Measurements from ENCODE around the gene CCDC174. TPM values are rescaled to one million over a fixed set of nuclear protein-coding genes. Genes with fewer than 3 reads are reported as not detected.
"Not testable (repeated sequence)": the region's sequence is repeated elsewhere in the genome, so short reads cannot be mapped to it uniquely, and the experiment has no call there.

The CCDC174 gene
- total RNA-seq = 10 to 100 TPM; 12.0 to 13.0 TPM
- long read RNA-seq, partial matches to known transcripts = 1 of 4 reads
- long read RNA-seq, other reads (novel, unspliced or antisense) = 1 of 4 reads

DNA sequence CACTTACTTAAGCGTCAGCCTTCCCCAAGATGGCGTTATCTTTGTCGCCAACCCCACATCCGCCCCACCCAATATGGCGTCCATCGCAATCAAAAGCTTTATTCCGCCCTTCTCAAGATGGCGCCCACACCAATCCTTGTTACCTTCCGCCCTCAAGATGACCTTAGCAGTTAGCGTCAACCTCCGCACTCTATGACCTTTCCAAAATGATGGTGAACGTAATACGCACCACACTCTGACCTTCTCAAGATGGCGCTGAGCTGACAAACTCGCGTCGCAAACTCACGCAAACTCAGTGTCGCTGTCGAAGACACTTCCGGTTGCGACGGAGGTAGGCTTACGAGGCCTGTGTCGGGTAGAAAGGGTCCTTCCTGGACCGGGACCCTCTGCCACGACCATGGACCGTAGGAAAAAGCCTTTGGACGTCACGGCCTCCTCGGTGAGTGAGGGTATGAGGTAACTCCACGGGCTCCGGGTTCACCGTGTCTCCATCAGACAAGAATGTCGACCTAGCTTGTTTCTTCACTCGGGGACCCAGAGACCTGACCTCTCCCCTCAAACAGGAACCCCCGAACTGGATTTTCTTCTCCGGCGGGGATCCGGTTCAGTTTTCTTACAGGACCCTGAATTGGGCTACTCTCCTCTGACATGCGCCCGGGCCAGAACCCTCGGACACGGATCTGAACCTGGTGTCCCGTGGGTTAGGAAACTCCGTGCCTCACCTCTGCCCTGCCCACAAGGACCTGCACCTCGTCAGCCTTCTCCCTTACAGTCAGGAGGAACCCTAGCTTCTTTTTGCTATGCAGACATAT is at the start of gene CCDC174:
Gene CCDC174 (plus strand): TSS at position 323 of the 812 bp plus-strand sequence. CDS start 75 bp downstream, at position 398.
- intact Hi-C loops (cut with DNase I) = loop anchor here in 1 of 2 donors (10.0 kb wide), 1 partner anchor 443 kb away; the partner anchor contains the start of gene RBSN
- ATAC-seq = peak; percentile 98 to 99
- DNase-seq = peak; percentile 93

DNA sequence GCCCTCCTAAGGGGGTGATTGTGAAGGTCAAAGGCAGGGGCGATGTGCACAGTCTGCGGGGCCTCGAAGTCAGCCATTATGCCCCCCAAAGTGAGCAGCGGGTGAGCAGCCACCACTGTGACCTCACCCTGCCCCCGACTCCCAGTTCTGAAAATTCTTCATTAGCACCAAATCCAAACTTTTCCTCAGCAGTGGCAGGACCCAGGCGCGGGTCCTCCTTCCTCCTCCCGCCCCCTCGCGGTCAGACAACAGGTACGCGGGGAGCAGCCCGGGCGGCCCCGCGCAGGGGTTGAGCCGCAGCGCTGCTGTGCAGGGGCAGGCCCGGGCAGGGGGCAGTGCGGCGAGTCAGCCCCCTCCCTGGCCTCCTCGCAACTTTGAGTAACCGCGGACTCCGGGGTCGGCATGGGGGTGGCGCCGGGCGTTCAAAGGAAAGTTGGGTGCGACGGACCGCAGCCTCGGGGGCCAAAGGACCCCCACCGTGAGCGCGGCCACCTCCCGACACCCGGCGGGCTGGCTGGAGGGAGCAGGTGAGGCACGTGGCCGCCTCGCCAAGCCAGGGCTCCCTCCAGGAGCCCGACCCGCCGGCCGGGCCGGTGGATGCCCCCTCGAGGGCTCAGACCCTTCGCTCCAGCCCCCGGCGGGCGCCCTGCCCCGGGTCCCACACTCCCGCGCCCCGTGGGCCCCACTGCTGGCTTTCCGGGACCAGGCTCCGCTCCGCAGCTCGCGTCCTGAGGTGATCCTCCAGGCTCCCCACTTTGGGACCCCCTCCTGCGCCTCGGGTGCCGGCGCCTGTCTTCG is 49.4 kb upstream of the CCDC174 start:
- DNase-seq = no peak
- intact Hi-C loops (cut with DNase I) = no loop called here
- peak in 1 of 2 donors; percentile 20 for ATAC-seq

DNA sequence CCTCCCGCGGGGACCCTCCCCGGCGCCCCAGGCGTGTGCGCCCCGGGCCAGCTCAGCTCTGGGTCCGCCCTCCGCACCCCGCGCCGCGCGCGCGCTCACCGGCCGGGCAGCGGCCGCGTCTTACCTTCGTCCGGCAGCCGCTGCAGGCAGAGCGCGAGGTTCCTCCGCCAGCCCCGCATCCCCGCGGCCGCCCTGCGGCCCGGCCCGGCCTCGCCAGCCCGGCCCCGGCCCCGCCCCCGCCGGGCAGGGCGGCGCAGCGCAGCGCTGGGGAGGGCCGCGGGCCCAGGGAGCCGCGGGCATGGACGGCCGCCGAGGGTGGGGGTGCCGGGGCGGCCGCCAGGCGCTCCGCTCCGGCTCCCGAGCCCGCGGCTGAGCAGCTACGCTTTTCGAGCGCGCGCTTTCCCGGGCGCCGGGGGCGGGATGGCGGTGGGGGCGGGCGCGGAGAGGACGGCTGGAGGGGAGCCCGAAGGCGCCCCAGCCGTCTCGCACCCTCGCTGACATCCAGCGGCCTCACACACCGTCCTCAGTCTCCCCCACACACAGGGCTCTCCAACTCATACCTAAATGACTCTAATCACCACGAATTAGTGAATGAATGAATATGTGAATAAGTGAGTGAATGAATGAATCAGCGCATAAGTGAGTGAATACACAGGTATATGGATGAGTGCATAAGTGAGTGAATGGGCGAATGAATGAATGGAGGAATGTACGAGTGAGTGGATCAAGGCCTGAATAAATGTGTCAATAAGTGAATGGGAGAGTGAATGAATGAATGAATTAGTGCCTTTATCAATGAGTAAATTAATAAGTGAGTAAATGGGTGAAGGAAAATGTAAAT is 48.5 kb upstream of the CCDC174 start:
- peak; percentile 28 to 69 for ATAC-seq
- no peak for DNase-seq
- intact Hi-C loops (cut with DNase I) = no loop called here

- intact Hi-C loops (cut with DNase I) = no loop called here
- DNase-seq (no peak), ATAC-seq (peak in 1 of 2 donors; percentile 68)
Measured at GRCh38 chr3:14605067-14605466, 46.5 kb upstream of the CCDC174 start.

DNA sequence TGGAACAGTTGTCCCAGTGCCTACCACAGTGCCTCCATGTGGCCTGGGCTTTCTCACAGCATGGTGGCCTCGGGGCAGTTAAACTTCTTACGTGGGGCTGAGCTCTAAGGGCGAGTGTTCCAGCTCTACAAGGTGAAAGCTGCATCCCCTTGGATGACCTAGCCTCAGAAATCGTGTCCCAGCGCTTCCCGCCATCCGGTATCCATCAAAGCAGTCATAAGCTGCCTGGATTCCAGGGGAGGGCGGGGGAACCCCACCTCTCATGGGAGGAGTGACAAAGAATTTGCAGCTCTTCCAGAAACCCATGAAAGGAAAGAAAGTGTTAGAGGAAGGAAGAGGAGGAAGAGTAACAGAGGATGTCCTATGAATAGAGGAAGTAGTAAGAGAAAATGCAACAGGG is 45.8 kb upstream of the CCDC174 start:
- no peak for ATAC-seq
- intact Hi-C loops (cut with DNase I) = no loop called here
- no peak for DNase-seq

DNA sequence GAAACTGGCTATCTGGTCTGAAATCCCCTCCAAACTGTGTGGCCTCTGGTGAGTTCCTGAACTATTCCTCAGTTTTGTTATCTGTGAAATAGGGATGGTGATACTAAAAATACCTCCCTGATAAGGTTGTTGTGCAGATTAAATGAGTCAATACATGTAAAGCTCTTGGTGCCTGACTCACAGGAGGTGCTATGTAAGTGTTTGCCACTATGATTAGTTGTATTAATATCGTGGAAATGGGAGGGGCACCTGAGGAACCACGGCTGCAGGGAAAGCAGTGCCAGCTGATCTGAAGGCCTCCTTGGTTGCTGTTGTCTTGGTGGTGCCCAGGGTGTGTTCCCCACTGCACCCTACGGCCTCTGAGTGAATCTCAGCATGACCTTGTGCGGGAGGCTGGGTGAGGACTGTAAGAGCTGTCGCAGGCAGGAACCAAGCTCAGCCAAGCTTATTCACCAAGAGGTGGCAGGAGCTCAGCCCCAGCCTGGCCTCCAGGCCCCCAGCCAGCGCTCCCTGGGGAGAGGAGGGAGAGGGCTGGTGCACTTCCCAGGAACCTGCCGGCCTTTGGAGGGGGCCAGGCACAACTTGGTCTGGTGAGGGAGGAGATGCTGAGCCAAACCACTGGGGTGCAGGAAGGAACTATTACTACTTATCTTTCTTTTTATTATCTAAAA is 44.8 kb upstream of the CCDC174 start:
- intact Hi-C loops (cut with DNase I) = no loop called here
- peak; percentile 44 to 66 for ATAC-seq
- no peak for DNase-seq

- intact Hi-C loops (cut with DNase I) = no loop called here
- DNase-seq = no peak
- ATAC-seq = no peak
Measured at GRCh38 chr3:14608298-14608697, 43.3 kb upstream of the CCDC174 start.

GRCh38 chr3:14609058-14609457 is 42.5 kb upstream of the CCDC174 start:
- ATAC-seq; intact Hi-C loops (cut with DNase I); DNase-seq: not testable (repeated sequence)

DNA sequence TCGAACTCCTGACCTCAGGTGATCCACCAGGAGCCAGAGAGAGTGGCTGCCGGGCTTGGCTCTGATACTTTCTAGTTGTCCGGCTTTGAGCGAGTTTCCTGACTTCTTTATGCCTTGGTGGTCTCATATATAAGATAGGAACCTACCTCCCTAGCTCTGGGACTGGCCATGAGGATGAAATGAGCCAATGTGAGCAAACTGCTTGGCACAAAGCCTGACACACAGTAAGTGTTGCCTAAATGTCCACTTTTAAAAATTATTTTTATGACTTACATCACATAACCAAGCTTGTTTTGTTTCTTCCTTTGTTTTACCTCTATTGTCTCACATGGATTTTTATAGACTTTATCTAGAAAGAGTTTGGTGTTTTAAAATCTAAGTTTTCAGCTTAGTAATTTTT is 42.1 kb upstream of the CCDC174 start:
- intact Hi-C loops (cut with DNase I) = no loop called here
- no peak for ATAC-seq
- no peak for DNase-seq

DNA sequence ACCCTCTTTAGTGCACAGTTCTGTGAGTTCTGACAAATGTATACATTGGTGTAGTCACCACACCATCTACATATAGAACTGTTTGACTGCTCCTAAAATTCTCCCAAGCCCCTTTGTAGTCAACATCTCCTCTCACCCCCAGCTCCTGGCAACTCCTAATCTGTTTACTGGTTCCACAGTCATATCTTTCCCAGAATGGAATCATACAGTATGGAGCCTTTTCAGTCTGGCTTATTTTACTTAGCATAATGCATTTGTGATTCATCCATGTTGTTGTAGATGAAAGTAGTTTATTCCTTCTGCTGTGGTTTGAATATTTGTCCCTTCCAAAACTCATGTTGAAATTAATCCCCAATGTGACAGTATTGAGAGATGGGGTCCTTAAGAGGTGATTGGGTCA is 41.6 kb upstream of the CCDC174 start:
- ATAC-seq (no peak), DNase-seq (no peak)
- intact Hi-C loops (cut with DNase I) = no loop called here

DNA sequence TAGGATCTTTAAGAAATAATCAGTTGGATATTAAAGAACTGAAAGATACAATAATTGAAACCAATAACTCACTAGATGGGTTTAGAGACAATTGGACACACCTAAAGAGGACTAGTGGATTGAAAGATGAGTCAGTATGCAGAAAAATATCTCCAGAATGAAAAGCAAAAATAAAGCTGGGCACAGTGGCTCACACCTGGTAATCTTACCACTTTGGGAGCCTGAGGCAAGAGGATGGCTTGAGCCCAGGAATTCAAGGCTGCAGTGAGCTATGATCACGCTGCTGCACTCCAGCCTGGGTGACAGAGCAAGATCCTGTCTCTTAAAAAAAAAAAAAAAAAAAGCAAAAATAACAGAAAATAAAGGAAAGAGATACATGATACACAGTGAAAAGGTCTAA is 37.4 kb upstream of the CCDC174 start:
- intact Hi-C loops (cut with DNase I) = no loop called here
- DNase-seq = no peak
- ATAC-seq = no peak

GRCh38 chr3:14614862-14615261 is 36.7 kb upstream of the CCDC174 start:
- no peak for DNase-seq

DNA sequence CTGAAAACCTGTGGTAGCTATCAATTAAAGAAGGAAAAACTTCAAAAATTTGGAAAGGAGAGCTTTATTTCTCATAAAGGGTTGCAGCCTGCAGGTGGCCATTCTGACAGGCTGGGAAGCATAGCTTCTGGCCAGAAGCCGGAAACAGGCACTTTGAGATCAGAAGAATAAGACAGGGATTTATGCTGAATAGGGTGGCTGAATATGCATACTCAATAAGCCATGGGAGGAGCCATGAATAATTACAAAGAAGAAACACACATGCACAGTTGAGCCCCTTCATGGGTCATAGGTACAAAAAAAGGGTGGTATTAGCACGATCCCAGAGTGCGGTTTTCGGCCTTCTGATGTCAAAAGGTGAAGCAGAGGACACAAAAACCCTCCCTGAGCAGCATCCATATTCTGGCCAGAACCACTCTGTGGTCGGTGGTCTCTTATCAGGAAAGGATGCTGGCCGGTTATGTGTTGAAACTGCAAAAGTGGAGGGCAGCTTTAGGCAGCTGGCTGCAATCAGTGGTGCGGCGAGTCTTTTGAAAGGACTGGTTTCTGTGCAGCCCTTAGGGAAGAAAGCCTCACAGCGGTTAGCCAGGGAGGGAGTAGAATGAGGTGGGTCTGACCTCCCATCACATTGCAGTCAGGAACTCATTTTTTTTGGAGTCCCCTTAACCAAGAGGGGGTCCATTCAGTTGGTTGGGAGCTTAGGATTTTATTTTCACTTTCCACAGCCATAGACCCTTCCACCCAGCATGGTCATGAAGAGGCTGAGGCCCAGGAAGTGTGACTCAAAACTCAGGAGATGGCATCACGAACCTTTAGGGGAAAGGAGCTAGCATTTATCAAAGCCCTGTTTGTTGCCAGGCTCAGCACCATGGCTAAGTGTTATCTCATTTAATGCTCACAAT is 34.7 kb upstream of the CCDC174 start:
- DNase-seq (no peak), ATAC-seq (no peak)
- intact Hi-C loops (cut with DNase I) = no loop called here

More at GRCh38 chr3:14614862-14615261, 36.7 kb upstream of the CCDC174 start:
- ATAC-seq = no peak
- intact Hi-C loops (cut with DNase I) = no loop called here

DNA sequence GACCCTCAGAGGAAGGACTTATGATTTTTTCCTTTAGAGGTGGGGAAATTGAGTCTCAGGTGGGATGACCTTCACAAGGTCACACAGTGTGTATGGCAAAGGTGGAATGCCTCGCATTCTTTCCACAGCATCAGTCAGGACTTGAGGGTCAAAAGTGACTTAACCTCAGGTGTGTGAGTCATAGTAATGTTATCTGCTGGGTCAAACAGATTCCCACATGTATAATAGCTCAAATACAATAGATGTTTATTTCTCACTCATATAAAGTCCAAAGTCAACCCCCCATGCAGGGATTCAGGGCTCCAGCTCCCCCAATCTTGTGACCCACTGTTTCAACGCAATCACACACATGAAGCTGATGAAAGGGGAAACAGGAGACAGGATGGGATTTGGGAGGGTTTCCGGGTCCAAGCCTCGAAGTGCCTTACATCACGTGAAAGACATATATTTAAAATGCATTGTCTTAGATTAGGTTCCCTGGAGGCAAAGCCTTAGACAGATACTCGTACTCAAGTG is 34.0 kb upstream of the CCDC174 start:
- no peak for DNase-seq
- ATAC-seq = no peak
- intact Hi-C loops (cut with DNase I) = no loop called here

DNA sequence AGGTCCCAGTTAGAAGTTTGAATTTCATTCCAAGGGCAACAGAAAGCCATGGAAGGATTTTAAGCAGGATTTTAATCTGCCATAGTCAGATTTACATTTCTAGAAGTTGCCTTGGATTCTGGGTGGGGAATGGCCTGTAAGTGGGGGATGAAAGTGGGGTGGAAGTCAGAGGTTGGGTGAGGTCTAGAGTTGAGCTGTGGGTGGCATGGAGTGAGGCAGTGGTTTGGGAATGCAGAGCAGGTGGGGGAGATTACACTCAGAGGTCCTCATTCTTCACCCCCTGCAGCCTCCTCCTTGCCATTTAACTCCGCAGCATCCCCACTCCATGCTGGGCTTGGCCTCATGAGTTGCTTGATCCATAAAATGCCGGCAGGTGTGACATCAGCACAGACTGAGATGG is 32.0 kb upstream of the CCDC174 start:
- intact Hi-C loops (cut with DNase I) = loop anchor here in 1 of 2 donors (10.0 kb wide), 1 partner anchor 105 kb away; no protein-coding TSS in a partner anchor
- ATAC-seq (no peak), DNase-seq (no peak)

- intact Hi-C loops (cut with DNase I) = loop anchor here in 1 of 2 donors (10.0 kb wide), 1 partner anchor 106 kb away; no protein-coding TSS in a partner anchor
- no peak for ATAC-seq
- DNase-seq = no peak
Measured at GRCh38 chr3:14620512-14620911, 31.1 kb upstream of the CCDC174 start.

DNA sequence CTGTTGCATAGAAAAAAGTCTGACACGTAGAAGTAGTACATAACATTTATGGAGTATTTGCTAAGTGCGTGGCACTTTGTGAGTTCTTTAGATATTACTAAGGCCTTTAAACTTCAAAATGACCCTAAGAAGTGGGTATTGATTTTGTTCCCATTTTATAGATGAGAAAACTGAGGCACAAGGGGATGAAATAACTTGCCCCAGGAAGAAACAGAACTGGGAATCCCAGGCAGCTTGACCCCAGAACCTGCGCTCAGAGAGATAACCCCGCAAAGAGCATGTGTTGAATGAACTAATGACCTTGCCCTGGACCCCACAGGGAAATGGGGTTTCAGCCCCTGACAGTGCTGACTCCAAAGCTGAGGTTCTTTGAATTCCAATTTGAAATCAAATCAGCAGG is 30.5 kb upstream of the CCDC174 start:
- no peak for DNase-seq
- no peak for ATAC-seq
- intact Hi-C loops (cut with DNase I) = loop anchor here in 1 of 2 donors (10.0 kb wide), 1 partner anchor 106 kb away; no protein-coding TSS in a partner anchor

Measured in left cardiac atrium (tissue), 4 donors.